HUDEP-2 (cell line): ENCODE measurements around the gene SEMA4G.

ENCODE experiments used
- DNase-seq, 76 experiments: peaks; one replicate each; lab custom pipeline; 2025; ENCODE audit not compliant: unreplicated experiment in 76 of 76; lab: John Stamatoyannopoulos, UW

The SEMA4G gene

GRCh38 chr10:100986952-100987684 is 17.8 kb downstream of the SEMA4G start, which contains the start of the genes MRPL43 and TWNK:
TSS of gene MRPL43 (minus strand) at chr10:100987497. CDS start at chr10:100987443, 54 bp downstream.
TSS of gene TWNK (plus strand) at chr10:100987543. CDS start at chr10:100988211, 668 bp downstream.
- peak in 72 of 76 experiments; percentile 14 to 84 (median 65) for DNase-seq

GRCh38 chr10:100987685-100988049 is 18.4 kb downstream of the SEMA4G start:
- DNase-seq = peak in 1 of 76 experiments; percentile 53

GRCh38 chr10:100988166-100988565 is 18.9 kb downstream of the SEMA4G start:
- DNase-seq = no peak

- DNase-seq = no peak
Measured at GRCh38 chr10:100989088-100989487, 19.8 kb downstream of the SEMA4G start.

GRCh38 chr10:100993986-100994708 is 24.8 kb downstream of the SEMA4G start:
- no peak for DNase-seq

GRCh38 chr10:100995181-100995580 is 25.9 kb downstream of the SEMA4G start:
- no peak for DNase-seq

GRCh38 chr10:100996678-100997359 is 27.5 kb downstream of the SEMA4G start:
- peak in 15 of 76 experiments; percentile 7 to 55 (median 28) for DNase-seq

- DNase-seq = peak in 67 of 76 experiments; percentile 22 to 87 (median 65)
Measured at GRCh38 chr10:100997360-100998182, 28.3 kb downstream of the SEMA4G start.

GRCh38 chr10:100998183-100998990 is 29.1 kb downstream of the SEMA4G start:
- peak in 72 of 76 experiments; percentile 6 to 87 (median 70) for DNase-seq

- peak in 56 of 76 experiments; percentile 11 to 79 (median 48) for DNase-seq
Measured at GRCh38 chr10:100998991-100999741, 29.9 kb downstream of the SEMA4G start.

GRCh38 chr10:100999742-101000126 is 30.4 kb downstream of the SEMA4G start, which contains the start of gene LZTS2:
TSS of gene LZTS2 (plus strand) at chr10:100999808. CDS start at chr10:101002539, 2,731 bp downstream.
- DNase-seq = peak in 2 of 76 experiments; percentile 14 to 18

GRCh38 chr10:101000127-101000914 is 31.0 kb downstream of the SEMA4G start:
- DNase-seq = no peak

GRCh38 chr10:101000915-101001658 is 31.8 kb downstream of the SEMA4G start:
- DNase-seq = no peak

GRCh38 chr10:101001659-101002035 is 32.3 kb downstream of the SEMA4G start:
- no peak for DNase-seq

- no peak for DNase-seq
Measured at GRCh38 chr10:101002456-101002855, 33.2 kb downstream of the SEMA4G start.

- no peak for DNase-seq
Measured at GRCh38 chr10:101003639-101004206, 34.4 kb downstream of the SEMA4G start.

- no peak for DNase-seq
Measured at GRCh38 chr10:101005361-101005760, 36.1 kb downstream of the SEMA4G start.
